HepG2 (cell line): ENCODE measurements around the gene IL1B.

Experiments used
- BORCS8-MEF2B ChIP-seq: sonication (generic); formaldehyde crosslinking; IDR thresholded peaks from 2 replicates; pipeline ENCODE4 v1.8.0; 2022; ENCODE audit warnings: mild to moderate bottlenecking, missing genetic modification reagents
- CTCF ChIP-seq: sonication (generic); formaldehyde crosslinking; IDR thresholded peaks from 2 replicates; pipeline ENCODE4 v1.5.0; 2020; ENCODE audit warnings: mild to moderate bottlenecking, missing genetic modification reagents, moderate library complexity
- FOXM1 ChIP-seq: sonication (generic); formaldehyde crosslinking; IDR thresholded peaks from 2 replicates; pipeline ENCODE4 v1.5.0; 2020; ENCODE audit warnings: missing genetic modification reagents
- KAT7 ChIP-seq: IDR thresholded peaks from 2 replicates; pipeline ENCODE4 v1.6.1; 2018; ENCODE audit warnings: borderline replicate concordance, missing compliant biosample characterization
- LCORL ChIP-seq, 2 experiments: fragments of 450-650 bp in 1 of 2; sonication (generic) in 1 of 2; formaldehyde crosslinking in 1 of 2; IDR thresholded peaks; 2 replicates each; pipeline versions ENCODE4 v1.5.0 to v1.6.1; 2017 to 2020; ENCODE audit warnings: antibody characterized with exemption in 1 of 2, missing genetic modification reagents in 1 of 2
- MNT ChIP-seq: fragments of 450-650 bp; IDR thresholded peaks from 2 replicates; pipeline ENCODE4 v1.6.1; 2016
- POGK ChIP-seq: sonication (generic); formaldehyde crosslinking; conservative IDR thresholded peaks from 2 replicates; pipeline ENCODE4 v1.8.0; 2022; ENCODE audit warnings: mild to moderate bottlenecking, moderate library complexity, missing genetic modification reagents
- STAT5B ChIP-seq: sonication (generic); formaldehyde crosslinking; IDR thresholded peaks from 2 replicates; pipeline ENCODE4 v1.4.0; 2020; ENCODE audit warnings: missing genetic modification reagents
- ZNF274 ChIP-seq: sonication (generic); formaldehyde crosslinking; IDR thresholded peaks from 2 replicates; pipeline ENCODE4 v1.5.1; 2020; ENCODE audit warnings: mild to moderate bottlenecking, missing genetic modification reagents
- ZNF687 ChIP-seq: sonication (generic); formaldehyde crosslinking; IDR thresholded peaks from 2 replicates; pipeline ENCODE4 v1.5.1; 2020; ENCODE audit warnings: mild to moderate bottlenecking, missing genetic modification reagents, moderate library complexity
- TF ChIP-seq, protein P1 (sequence below): sonication (generic); formaldehyde crosslinking; conservative IDR thresholded peaks from 2 replicates; pipeline ENCODE4 v1.4.0; 2020; ENCODE audit warnings: mild to moderate bottlenecking, missing genetic modification reagents, moderate library complexity

- TF ChIP-seq FOXM1 (no peak), POGK (CRISPR knock-in tag) (no peak), KAT7 (CRISPR knock-in tag) (no peak), ZNF687 (no peak), CTCF (CRISPR knock-in tag) (no peak), STAT5B (CRISPR knock-in tag) (no peak), BORCS8-MEF2B (CRISPR knock-in tag) (no peak), LCORL (IDR thresholded peaks at IDR 0.05) (no peak), LCORL (CRISPR knock-in tag; IDR thresholded peaks at IDR 0.05) (no peak), MNT (no peak), ZNF274 (no peak)
- TF ChIP-seq, protein P1, sequence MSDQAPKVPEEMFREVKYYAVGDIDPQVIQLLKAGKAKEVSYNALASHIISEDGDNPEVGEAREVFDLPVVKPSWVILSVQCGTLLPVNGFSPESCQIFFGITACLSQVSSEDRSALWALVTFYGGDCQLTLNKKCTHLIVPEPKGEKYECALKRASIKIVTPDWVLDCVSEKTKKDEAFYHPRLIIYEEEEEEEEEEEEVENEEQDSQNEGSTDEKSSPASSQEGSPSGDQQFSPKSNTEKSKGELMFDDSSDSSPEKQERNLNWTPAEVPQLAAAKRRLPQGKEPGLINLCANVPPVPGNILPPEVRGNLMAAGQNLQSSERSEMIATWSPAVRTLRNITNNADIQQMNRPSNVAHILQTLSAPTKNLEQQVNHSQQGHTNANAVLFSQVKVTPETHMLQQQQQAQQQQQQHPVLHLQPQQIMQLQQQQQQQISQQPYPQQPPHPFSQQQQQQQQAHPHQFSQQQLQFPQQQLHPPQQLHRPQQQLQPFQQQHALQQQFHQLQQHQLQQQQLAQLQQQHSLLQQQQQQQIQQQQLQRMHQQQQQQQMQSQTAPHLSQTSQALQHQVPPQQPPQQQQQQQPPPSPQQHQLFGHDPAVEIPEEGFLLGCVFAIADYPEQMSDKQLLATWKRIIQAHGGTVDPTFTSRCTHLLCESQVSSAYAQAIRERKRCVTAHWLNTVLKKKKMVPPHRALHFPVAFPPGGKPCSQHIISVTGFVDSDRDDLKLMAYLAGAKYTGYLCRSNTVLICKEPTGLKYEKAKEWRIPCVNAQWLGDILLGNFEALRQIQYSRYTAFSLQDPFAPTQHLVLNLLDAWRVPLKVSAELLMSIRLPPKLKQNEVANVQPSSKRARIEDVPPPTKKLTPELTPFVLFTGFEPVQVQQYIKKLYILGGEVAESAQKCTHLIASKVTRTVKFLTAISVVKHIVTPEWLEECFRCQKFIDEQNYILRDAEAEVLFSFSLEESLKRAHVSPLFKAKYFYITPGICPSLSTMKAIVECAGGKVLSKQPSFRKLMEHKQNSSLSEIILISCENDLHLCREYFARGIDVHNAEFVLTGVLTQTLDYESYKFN (CRISPR knock-in tag): no peak
These were observed 49.7 kb upstream of the IL1B start for GRCh38 chr2:112886291-112886690.
